Fibroblast of skin of right biceps (primary cell): ENCODE results near the gene SH3PXD2B.
"Not testable (repeated sequence)": the region's sequence is repeated elsewhere in the genome, so short reads cannot be mapped to it uniquely, and the experiment has no call there.

Source experiments
- DNase-seq: peaks from one replicate; pipeline ENCODE4 v3.0.0-alpha.2; 2013

SH3PXD2B gene

GRCh38 chr5:172415362-172416275, 38.7 kb downstream of the SH3PXD2B start:
- no peak for DNase-seq

- DNase-seq = peak; percentile 33
Observed at GRCh38 chr5:172414531-172415361, 39.6 kb downstream of the SH3PXD2B start.

GRCh38 chr5:172413601-172414171, 40.6 kb downstream of the SH3PXD2B start:
- peak; percentile 38 for DNase-seq

GRCh38 chr5:172412724-172413286, 41.5 kb downstream of the SH3PXD2B start:
- peak; percentile 99 for DNase-seq

- peak; percentile 50 for DNase-seq
Observed at GRCh38 chr5:172411484-172412072, 42.7 kb downstream of the SH3PXD2B start.

GRCh38 chr5:172410662-172411483, 43.5 kb downstream of the SH3PXD2B start:
- peak; percentile 72 for DNase-seq

GRCh38 chr5:172410160-172410559, 44.2 kb downstream of the SH3PXD2B start:
- DNase-seq = peak; percentile 87

GRCh38 chr5:172409477-172409876, 44.8 kb downstream of the SH3PXD2B start:
- DNase-seq = not testable (repeated sequence)

- DNase-seq = peak; percentile 67
Observed at GRCh38 chr5:172407822-172408221, 46.5 kb downstream of the SH3PXD2B start.

- DNase-seq = peak; percentile 38
Observed at GRCh38 chr5:172407241-172407691, 47.1 kb downstream of the SH3PXD2B start.

GRCh38 chr5:172405226-172406107, 48.9 kb downstream of the SH3PXD2B start:
- DNase-seq = no peak

- no peak for DNase-seq
Observed at GRCh38 chr5:172404746-172405145, 49.6 kb downstream of the SH3PXD2B start.

- DNase-seq = no peak
Observed at GRCh38 chr5:172403817-172404216, 50.5 kb downstream of the SH3PXD2B start.

- peak; percentile 75 for DNase-seq
Observed at GRCh38 chr5:172403189-172403796, 51.0 kb downstream of the SH3PXD2B start.

GRCh38 chr5:172402531-172403188, 51.7 kb downstream of the SH3PXD2B start:
- DNase-seq = no peak

GRCh38 chr5:172402031-172402430, 52.3 kb downstream of the SH3PXD2B start:
- DNase-seq = not testable (repeated sequence)

- DNase-seq = no peak
Observed at GRCh38 chr5:172399826-172400225, 54.5 kb downstream of the SH3PXD2B start.

- no peak for DNase-seq
Observed at GRCh38 chr5:172399336-172399735, 55.0 kb downstream of the SH3PXD2B start.

- DNase-seq = not testable (repeated sequence)
Observed at GRCh38 chr5:172398645-172399044, 55.7 kb downstream of the SH3PXD2B start.
